GM18502 (cell line): ENCODE measurements around the gene IGFBP3.
A peak's percentile ranks its signal among the peaks of the same experiment; 100 is the strongest.

Experiments
- ATAC-seq: cut with Tn5 transposase; IDR thresholded peaks from one replicate; pipeline ENCODE4 v1.9.1; 2021; ENCODE audit warnings: mild to moderate bottlenecking; ENCODE audit not compliant: unreplicated experiment, poor library complexity

Gene IGFBP3

GRCh38 chr7:45923818-45924217 lies 2.7 kb upstream of the IGFBP3 start:
- ATAC-seq, result no peak

DNA sequence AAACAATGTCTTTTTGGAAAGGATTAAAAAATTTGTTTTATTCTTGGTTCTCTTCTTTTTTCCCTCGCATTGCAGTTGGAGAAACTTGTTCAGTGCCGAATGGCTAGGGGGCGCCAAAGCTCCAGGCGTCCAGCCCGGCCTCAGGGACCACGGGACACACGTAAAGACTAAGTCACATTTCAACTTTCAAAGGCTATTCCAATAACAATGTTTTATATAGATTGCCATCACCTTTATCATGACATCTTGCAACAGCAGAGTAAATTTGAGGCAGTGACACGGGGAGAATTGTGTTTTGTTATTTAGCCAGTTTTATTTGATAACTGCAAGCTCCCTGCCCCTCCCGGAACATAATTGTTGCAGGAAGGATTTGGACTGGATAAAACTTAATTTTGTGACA lies 2.2 kb upstream of the IGFBP3 start:
- ATAC-seq, result no peak

DNA sequence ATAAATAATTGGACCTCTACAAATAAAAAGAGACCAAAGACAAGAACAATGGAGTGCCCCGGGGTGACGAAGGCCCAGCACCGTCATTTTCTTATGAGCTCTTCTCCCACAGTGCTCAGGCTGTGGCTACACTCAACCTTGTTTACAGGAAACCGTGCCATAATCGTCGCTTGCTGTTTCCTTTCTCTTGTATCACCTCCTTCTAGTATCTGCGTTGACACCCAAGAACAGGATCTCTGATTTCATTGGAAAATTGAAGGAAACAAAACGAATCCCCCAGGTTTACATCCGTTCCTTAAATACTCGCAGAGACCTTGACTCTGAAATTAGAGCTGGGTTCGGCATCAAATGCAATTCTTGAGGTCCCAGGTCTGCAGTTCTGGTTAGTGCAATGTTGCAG lies 1.7 kb upstream of the IGFBP3 start:
- ATAC-seq, result no peak

DNA sequence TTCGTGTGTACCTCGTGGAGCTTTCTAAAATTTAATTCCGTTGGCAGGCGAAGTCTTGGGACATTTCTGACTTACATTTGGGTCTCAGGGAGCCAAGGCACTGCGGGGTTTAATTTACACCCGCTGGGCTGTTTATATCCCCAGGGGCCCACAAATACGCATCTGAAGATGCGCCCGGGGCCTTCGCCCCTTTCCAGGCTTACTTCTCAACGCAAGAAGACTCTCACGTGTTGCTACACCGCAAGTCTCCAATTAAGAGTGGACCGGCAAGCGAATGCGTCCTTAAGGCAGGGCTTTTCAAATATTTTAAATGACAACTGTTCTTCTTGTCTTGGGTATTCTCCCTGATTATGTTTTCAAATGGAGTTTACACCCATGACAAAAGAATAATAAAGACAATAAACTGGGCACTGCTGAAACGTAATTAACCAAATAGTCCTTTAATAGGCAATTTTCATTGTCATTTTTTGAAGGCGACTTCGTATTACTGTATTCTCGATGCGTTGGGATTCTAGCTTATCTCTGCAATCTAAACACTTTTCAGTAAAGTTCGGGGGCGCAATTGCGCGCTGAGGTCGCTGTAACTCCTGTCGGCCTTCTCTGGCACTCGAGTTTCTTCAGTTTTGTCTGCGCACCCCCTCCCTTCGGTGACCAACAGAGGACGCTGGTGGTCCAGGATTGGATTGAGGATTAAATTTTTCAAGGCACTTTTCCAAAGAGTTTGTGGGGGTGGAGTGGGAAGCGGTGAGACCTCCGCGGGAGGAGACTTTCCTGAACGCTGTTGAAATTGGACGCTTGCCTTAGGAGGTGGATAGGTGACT lies 837 bp upstream of the IGFBP3 start:
- ATAC-seq, result no peak

GRCh38 chr7:45921381-45921698 lies 268 bp upstream of the IGFBP3 start:
- no peak for ATAC-seq

DNA sequence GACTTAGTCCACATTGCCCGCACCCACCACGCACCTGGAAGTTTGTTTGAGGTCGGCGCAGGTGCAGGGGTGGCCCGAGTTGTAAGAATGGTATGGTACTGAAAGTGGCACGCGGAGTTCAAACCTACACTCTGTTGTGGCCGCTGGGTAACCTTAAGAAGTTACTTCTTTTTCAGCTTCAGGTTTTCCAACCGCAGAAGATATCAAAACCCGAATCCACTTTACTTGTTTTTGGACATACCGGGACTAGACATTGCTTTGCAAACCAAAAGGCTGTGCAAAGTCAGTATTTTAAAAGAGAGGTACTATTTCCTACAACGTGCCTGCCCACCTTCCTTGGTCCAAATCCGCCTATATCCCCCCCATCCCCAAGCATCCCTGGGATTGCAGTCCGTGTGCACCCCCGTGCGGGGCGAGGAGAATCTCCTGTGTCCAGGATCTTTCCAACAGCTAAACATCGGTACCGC lies 1.0 kb downstream of the IGFBP3 start:
- ATAC-seq, result no peak

DNA sequence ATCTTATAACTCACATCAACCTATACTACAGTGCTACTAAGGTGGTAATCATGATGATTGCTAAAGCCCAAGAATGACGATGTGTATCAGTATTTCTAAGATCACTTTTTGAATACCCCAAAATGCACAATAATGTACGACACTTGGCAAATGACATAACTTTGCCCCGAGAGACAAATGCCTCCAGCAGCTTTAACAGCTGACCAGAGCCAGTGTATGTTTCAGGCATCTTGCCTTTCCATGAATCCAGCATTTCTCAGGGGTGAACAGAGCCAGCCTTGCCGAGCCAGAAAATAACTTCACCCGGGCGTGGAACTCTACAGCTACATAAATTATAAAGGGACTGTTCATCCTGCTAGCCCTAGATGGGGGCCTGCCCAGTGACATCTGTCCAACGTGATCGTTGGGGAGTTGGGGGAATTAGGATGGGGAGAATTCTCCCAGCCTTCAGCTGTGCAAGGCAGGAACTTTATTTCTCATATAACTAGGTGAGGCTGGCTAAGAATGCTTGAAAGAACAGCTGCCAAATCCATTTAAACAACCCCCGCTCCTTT lies 1.8 kb downstream of the IGFBP3 start:
- ATAC-seq, result no peak

- no peak for ATAC-seq
These were observed 2.5 kb downstream of the IGFBP3 start for GRCh38 chr7:45918556-45918955.

- ATAC-seq, result peak; percentile 76
These were observed 3.4 kb downstream of the IGFBP3 start for GRCh38 chr7:45917658-45918057.

GRCh38 chr7:45917064-45917463 lies 4.0 kb downstream of the IGFBP3 start:
- no peak for ATAC-seq

GRCh38 chr7:45915606-45916005 lies 5.5 kb downstream of the IGFBP3 start:
- ATAC-seq, result no peak

- ATAC-seq, result no peak
These were observed 6.2 kb downstream of the IGFBP3 start for GRCh38 chr7:45914911-45915310.

DNA sequence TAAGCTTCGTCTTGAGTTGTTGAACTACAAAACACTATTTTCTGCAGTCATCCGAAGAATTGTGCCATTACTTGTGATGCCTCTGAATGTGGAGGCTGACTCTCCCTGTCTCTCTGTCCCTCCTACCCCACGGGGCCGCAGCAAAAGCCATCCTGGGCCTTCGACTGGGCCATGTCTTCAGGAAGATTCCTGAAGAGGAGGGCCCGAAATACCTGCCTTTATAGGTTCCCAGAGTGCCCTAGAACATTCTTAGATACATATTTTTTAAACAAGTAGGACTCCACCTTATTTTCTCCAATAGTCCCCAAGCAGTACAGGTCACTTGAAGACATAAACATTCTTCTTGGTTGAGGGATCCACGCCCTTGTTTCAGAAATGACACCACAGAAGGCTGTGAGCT lies 8.1 kb downstream of the IGFBP3 start:
- no peak for ATAC-seq

DNA sequence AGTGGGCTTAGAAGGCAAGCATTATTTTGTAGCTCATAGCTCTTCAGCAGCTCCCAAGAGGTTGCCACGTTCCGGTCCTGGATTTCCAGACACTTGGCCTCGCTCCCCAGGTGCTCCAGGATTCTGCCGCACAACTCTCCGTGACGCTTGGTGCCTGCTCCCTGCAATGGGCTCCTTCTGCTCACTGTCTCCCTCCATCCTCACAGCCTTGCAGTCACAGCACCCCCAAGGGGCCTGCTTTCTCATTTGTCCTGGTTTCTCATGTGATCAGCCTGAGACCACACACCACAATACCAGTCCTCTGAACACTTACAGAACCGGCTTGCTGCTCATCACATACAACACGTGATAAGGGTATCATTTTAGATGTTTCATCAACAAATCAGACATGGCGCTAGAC lies 9.8 kb downstream of the IGFBP3 start:
- no peak for ATAC-seq

DNA sequence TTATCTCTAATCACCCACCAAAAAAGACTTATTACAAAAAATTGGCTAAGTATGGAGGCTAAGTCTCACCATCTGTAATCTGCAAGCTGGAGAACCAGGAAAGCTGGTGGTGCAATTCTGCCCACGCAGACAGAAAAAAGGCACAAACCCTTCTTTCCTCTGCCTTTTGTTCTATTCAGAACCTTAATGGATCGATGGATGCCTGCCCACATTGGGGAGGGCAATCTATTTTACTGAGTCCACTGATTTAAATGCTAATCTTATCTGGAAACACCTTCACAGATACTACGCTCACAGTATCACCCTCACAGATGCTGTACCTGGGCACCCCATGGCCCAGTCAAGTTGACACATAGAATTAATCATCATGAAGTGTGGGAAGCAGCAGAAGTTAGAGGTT lies 10.2 kb downstream of the IGFBP3 start:
- ATAC-seq, result no peak

- no peak for ATAC-seq
These were observed 11.5 kb downstream of the IGFBP3 start for GRCh38 chr7:45909561-45909960.

DNA sequence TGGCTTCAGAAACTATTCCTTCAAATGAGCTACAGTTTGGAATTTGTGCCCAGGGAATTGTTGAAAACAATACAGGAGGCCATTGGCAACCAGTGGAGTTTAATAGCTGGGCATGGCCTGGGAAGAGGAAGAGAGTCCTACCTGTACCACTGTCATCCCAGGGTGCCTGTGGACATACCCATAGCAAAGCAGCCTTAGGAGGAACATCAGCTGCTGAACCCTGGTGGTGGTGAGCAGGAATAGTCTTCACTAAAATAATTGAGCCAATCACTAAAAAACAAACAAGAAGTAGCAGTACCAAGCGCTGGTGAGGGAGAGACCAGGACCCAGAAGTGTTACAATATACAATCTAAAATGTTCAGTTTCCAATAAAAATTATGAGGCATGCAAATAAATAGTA lies 18.3 kb downstream of the IGFBP3 start:
- ATAC-seq, result no peak

DNA sequence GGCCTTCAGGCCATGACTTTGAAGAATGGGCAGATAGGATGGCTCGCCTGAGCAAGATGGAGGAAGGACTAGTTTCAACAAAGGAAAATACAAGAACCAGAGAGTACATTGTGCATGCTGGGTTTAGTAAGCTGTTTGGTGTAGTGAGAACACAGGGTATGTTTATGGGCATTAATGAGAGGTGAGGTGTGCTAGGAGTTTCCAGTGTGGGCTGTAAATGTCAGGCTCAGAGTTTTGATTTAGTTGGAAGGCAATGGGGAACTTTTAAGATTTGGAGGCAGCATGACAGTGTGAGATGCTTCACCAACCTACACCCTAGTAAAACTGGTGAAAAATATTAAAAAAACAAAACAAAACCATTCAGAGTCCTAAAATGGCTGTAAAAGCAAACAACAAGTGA lies 19.5 kb downstream of the IGFBP3 start:
- ATAC-seq, result no peak

GRCh38 chr7:45898222-45898621 lies 22.9 kb downstream of the IGFBP3 start:
- no peak for ATAC-seq

GRCh38 chr7:45897042-45897690 lies 23.9 kb downstream of the IGFBP3 start:
- no peak for ATAC-seq

GRCh38 chr7:45894665-45895062 lies 26.4 kb downstream of the IGFBP3 start:
- ATAC-seq, result no peak
